H9 (cell line): ENCODE results near the gene RNASE9. TPM values are rescaled to one million over a fixed set of nuclear protein-coding genes. Genes with fewer than 3 reads are reported as not detected.

Experiments
- DNase-seq: peaks from one replicate; pipeline ENCODE4 v3.0.0-alpha.2; 2017
- H2AFZ ChIP-seq: one replicate; pipeline ENCODE4 v1.6.1; 2013; ENCODE audit warnings: mild to moderate bottlenecking, low read length, control low read depth, moderate library complexity
- H2AK5ac ChIP-seq: 2 replicates; pipeline ENCODE4 v1.6.1; 2013; ENCODE audit warnings: low read length, control low read depth, mixed read lengths; ENCODE audit not compliant: insufficient read length
- H2BK120ac ChIP-seq: one replicate; pipeline ENCODE4 v1.6.1; 2013; ENCODE audit warnings: low read depth, mild to moderate bottlenecking, low read length, control low read depth, inconsistent platforms; ENCODE audit not compliant: poor library complexity, severe bottlenecking
- H2BK12ac ChIP-seq: 2 replicates; pipeline ENCODE4 v1.6.1; 2013; ENCODE audit warnings: low read length, control low read depth, mixed read lengths, low read depth; ENCODE audit not compliant: insufficient read length
- H2BK15ac ChIP-seq: 2 replicates; pipeline ENCODE4 v1.6.1; 2013; ENCODE audit warnings: low read depth, low read length, control low read depth
- H2BK20ac ChIP-seq: one replicate; pipeline ENCODE4 v1.6.1; 2013; ENCODE audit warnings: low read depth, mild to moderate bottlenecking, low read length, control low read depth, inconsistent platforms; ENCODE audit not compliant: poor library complexity, severe bottlenecking
- H2BK5ac ChIP-seq: 2 replicates; pipeline ENCODE4 v1.6.1; 2013; ENCODE audit warnings: low read length, control low read depth, mixed read lengths; ENCODE audit not compliant: insufficient read length
- H3K14ac ChIP-seq: 2 replicates; pipeline ENCODE4 v1.6.1; 2013; ENCODE audit warnings: low read length, control low read depth; ENCODE audit not compliant: insufficient read depth
- H3K18ac ChIP-seq: 2 replicates; pipeline ENCODE4 v1.6.1; 2013; ENCODE audit warnings: low read depth, mild to moderate bottlenecking, mixed read lengths, low read length, control low read depth; ENCODE audit not compliant: insufficient read length
- H3K23ac ChIP-seq: 2 replicates; pipeline ENCODE4 v1.6.1; 2013; ENCODE audit warnings: low read length, control low read depth, mixed read lengths, low read depth; ENCODE audit not compliant: insufficient read length
- H3K23me2 ChIP-seq: 2 replicates; pipeline ENCODE4 v1.6.1; 2013; ENCODE audit warnings: low read depth, mild to moderate bottlenecking, mixed read lengths, low read length, control low read depth; ENCODE audit not compliant: insufficient read length, poor library complexity, severe bottlenecking
- H3K27ac ChIP-seq: 2 replicates; pipeline ENCODE4 v1.5.1; 2013; ENCODE audit warnings: low read length, control low read depth, mixed read lengths, low read depth; ENCODE audit not compliant: insufficient read length
- H3K27me3 ChIP-seq: 2 replicates; pipeline ENCODE4 v1.6.1; 2013; ENCODE audit warnings: low read length, control low read depth, inconsistent platforms; ENCODE audit not compliant: insufficient read depth
- H3K4ac ChIP-seq: 2 replicates; pipeline ENCODE4 v1.6.1; 2013; ENCODE audit warnings: low read depth, mild to moderate bottlenecking, control low read depth, inconsistent platforms, low read length, moderate library complexity
- H3K4me1 ChIP-seq: 2 replicates; pipeline ENCODE4 v1.6.1; 2013; ENCODE audit warnings: low read length, control low read depth, inconsistent platforms; ENCODE audit not compliant: insufficient read depth
- H3K4me2 ChIP-seq: 2 replicates; pipeline ENCODE4 v1.6.1; 2013; ENCODE audit warnings: low read length, control low read depth, mixed read lengths; ENCODE audit not compliant: insufficient read length, insufficient read depth
- H3K56ac ChIP-seq: 2 replicates; pipeline ENCODE4 v1.6.1; 2013; ENCODE audit warnings: low read depth, mild to moderate bottlenecking, mixed read lengths, low read length, control low read depth; ENCODE audit not compliant: insufficient read length
- H3K79me1 ChIP-seq: 2 replicates; pipeline ENCODE4 v1.6.1; 2013; ENCODE audit warnings: low read depth, mild to moderate bottlenecking, moderate library complexity, low read length, control low read depth, inconsistent platforms; ENCODE audit not compliant: insufficient read depth, poor library complexity, severe bottlenecking
- H3K79me2 ChIP-seq: 2 replicates; pipeline ENCODE4 v1.6.1; 2013; ENCODE audit warnings: low read length, control low read depth, inconsistent platforms; ENCODE audit not compliant: insufficient read depth
- H3K9ac ChIP-seq: 2 replicates; pipeline ENCODE4 v1.6.1; 2013; ENCODE audit warnings: low read length, control low read depth, mixed read lengths; ENCODE audit not compliant: insufficient read length; ENCODE audit errors: extremely low read depth
- H3K9me3 ChIP-seq: one replicate; pipeline ENCODE4 v1.6.1; 2013; ENCODE audit warnings: low read depth, low read length, inconsistent platforms; ENCODE audit not compliant: control insufficient read depth
- H3T11ph ChIP-seq: one replicate; pipeline ENCODE4 v1.6.1; 2013; ENCODE audit warnings: mild to moderate bottlenecking, low read length, control low read depth, inconsistent platforms
- H4K20me1 ChIP-seq: one replicate; pipeline ENCODE4 v1.6.1; 2013; ENCODE audit not compliant: control insufficient read depth, insufficient read length, insufficient read depth
- H4K5ac ChIP-seq: 2 replicates; pipeline ENCODE4 v1.6.1; 2013; ENCODE audit warnings: low read depth, mild to moderate bottlenecking, mixed read lengths, low read length, control low read depth; ENCODE audit not compliant: insufficient read length
- H4K8ac ChIP-seq: replicated peaks from 2 replicates; pipeline ENCODE4 v1.6.1; 2013; ENCODE audit warnings: low read length, control low read depth, mixed read lengths, low read depth; ENCODE audit not compliant: insufficient read length
- H4K91ac ChIP-seq: 2 replicates; pipeline ENCODE4 v1.6.1; 2013; ENCODE audit warnings: low read depth, mild to moderate bottlenecking, moderate library complexity, mixed read lengths, low read length, control low read depth; ENCODE audit not compliant: insufficient read length
- H3K27ac Mint-ChIP-seq, 3 experiments: 2 replicates in 2 of 3; 3 replicates in 1 of 3; pipeline ENCODE4 v1.8.0; 2020 to 2021; ENCODE audit warnings: mixed read lengths in 3 of 3, mild to moderate bottlenecking in 1 of 3, moderate library complexity in 1 of 3
- H3K27me3 Mint-ChIP-seq: 2 replicates; pipeline ENCODE4 v1.8.0; 2021; ENCODE audit warnings: low read depth, mild to moderate bottlenecking, moderate library complexity, mixed read lengths
- H3K36me3 Mint-ChIP-seq, 3 experiments: 2 replicates in 2 of 3; 3 replicates in 1 of 3; pipeline ENCODE4 v1.8.0; 2020 to 2021; ENCODE audit warnings: low read depth in 3 of 3, mixed read lengths in 3 of 3; ENCODE audit not compliant: insufficient read depth in 1 of 3
- H3K4me1 Mint-ChIP-seq, 2 experiments: 2 replicates each; pipeline ENCODE4 v1.8.0; 2020; ENCODE audit warnings: mixed read lengths in 2 of 2
- H3K4me3 Mint-ChIP-seq, 2 experiments: 2 replicates in 1 of 2; 3 replicates in 1 of 2; pipeline ENCODE4 v1.8.0; 2020 to 2021; ENCODE audit warnings: mild to moderate bottlenecking in 2 of 2, mixed read lengths in 2 of 2, moderate library complexity in 1 of 2
- H3K9me3 Mint-ChIP-seq, 2 experiments: 2 replicates in 1 of 2; 3 replicates in 1 of 2; pipeline ENCODE4 v1.8.0; 2020; ENCODE audit warnings: mild to moderate bottlenecking in 2 of 2, mixed read lengths in 2 of 2, moderate library complexity in 1 of 2
- CTCF ChIP-seq: fragments of 200-600 bp; sonication (generic); conservative IDR thresholded peaks from 3 replicates; pipeline ENCODE4 v1.8.0; 2021; ENCODE audit warnings: antibody characterized with exemption, mild to moderate bottlenecking
- WGBS: extraction: QIAGEN DNeasy Blood & Tissue Kit; methylation state at CpG from one replicate; pipeline ENCODE4 v1.1.7; 2013; ENCODE audit warnings: missing lambda C conversion rate, low lambda C conversion rate, mixed read lengths; ENCODE audit not compliant: insufficient read length; ENCODE audit errors: extremely low coverage; 5-methylcytosine and 5-hydroxymethylcytosine counted together
- total RNA-seq: library from RNA; stranded (reverse); gene quantifications from 2 replicates; pipeline ENCODE4 v1.2.1, GENCODE V29; 2021

The RNASE9 gene
- total RNA-seq, 1 experiment from 2014 or later: not detected

- Histone ChIP-seq H3K9me3 (no peaks in the 10 kb centered on the region), H4K8ac (no peak overlapping the region), H3T11ph (no peak overlapping the region), H3K4ac (no peak overlapping the region), H4K91ac (no peak overlapping the region), H2AK5ac (no peak overlapping the region), H2AFZ (no peak overlapping the region), H3K79me1 (no peaks in the 10 kb centered on the region), H3K23ac (no peak overlapping the region), H3K4me1 (no peaks in the 10 kb centered on the region), H3K14ac (no peak overlapping the region), H2BK15ac (no peak overlapping the region), H3K18ac (no peak overlapping the region), H3K56ac (no peak overlapping the region), H3K4me2 (no peak overlapping the region), H3K9ac (no peak overlapping the region), H3K27me3 (no peaks in the 10 kb centered on the region; the same call in 1 of the 2 replicates), H3K79me2 (no peaks in the 10 kb centered on the region), H2BK20ac (no peak overlapping the region), H2BK5ac (no peak overlapping the region), H2BK12ac (no peak overlapping the region), H4K5ac (no peak overlapping the region), H3K27ac (no peak overlapping the region), H2BK120ac (no peak overlapping the region), H4K20me1 (no peaks in the 10 kb centered on the region), H3K23me2 (no peaks in the 10 kb centered on the region)
- Mint-ChIP-seq H3K36me3 (no peaks in the 10 kb centered on the region), H3K4me3 (no peak overlapping the region), H3K4me1 (no peaks in the 10 kb centered on the region), H3K9me3 (peaks cover 0 to 3% of the 10 kb centered on the region in 2 experiments; a peak in 2 of 5 replicates), H3K27me3 (peaks cover 2% of the 10 kb centered on the region; the same call in 1 of the 2 replicates), H3K27ac (no peak overlapping the region)
- no CpG with 5 or more reads among the region's 2 CpGs for WGBS
- TF ChIP-seq CTCF: no peak
- DNase-seq: no peak
Observed at GRCh38 chr14:20524027-20524426, 36.8 kb downstream of the RNASE9 start.
